ENCODE results near the gene MANF.

MANF gene

DNA sequence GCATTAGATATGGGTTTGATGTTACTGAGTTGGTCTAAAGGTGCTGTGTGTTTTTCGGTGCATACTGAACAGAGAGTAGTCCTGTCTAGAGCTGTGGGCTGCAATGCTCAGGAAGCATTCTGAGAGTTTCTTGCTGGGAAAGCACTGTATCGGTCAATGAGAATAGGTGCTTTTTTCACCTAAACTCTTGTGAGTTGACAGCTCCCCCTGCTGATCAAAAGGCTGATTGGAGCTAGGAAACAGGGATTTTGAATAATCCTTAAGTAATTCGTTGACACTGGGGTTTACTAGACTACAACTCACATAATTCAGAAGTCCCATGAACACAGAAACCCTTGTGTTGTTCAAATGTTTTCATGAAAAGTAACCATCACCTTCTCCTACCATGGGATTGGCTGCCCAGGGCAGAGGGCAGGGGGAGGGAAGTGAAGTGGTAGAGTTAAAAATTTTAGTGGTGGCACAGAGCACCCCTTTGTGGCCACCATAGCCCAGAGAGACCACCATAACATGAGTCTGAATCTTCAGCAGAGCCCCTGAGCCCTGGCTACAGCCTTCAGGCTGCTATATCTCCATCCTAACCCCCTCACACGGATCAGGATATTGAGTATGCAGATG, 13.0 kb upstream of the MANF start:
- Histone ChIP-seq H3K36me3 (ENCODE audit: control insufficient read depth, insufficient read depth, low read length) (no peaks in the 10 kb centered on the region), H3K27me3 (replicated peaks; ENCODE audit: control insufficient read depth, insufficient read depth, low read length, poor library complexity, severe bottlenecking) (no peaks in the 10 kb centered on the region), H3K4me3 (ENCODE audit: insufficient read depth, low read depth, low read length, poor library complexity, severe bottlenecking) (no peak overlapping the region), H3K4me1 (ENCODE audit: control insufficient read depth, insufficient read depth, low read length, poor library complexity, severe bottlenecking) (no peaks in the 10 kb centered on the region), H3K9me3 (ENCODE audit: control insufficient read depth, low read length) (no peaks in the 10 kb centered on the region), H3K27ac (ENCODE audit: insufficient read depth, low read length, poor library complexity, severe bottlenecking) (no peak overlapping the region)
- DNase-seq: peak in 1 of 3 donors; percentile 16

DNA sequence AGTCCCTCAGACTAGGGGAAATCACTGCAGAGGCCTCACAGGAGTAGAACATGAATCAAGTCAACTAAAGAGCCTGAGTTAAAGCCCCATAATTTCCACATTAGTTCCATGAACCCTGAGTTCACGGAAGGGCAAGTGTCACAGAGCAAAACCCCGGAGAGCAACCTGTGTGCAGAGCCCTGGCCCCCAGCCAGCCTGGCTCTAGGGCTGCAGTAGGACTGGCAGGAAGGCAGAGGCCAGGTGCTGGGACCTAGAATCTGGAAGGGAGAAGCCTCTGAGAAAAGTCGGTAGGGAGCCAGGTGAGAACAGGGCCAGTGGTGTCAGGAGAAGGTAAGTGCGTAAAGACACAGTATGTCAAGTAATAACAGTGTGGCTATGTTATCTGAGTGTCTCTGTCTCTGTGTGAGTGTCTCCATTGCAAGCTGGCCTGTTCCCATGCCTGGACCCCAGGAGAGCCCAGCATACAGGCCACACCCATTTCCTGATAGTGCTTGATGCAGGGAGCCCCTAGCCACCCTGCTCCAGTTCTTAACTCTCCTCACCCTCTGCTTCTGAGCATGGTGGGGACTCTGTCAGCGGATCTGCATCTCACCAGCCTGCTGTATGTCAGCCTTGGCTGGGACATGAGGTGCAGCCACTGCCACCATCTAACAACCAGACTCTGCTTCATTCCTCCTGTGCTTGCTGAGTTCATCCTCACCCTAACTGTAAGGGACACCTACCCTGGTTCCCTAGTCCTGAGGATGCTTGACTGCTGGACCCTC, 11.3 kb upstream of the MANF start:
- Histone ChIP-seq H3K27me3 (replicated peaks; ENCODE audit: control insufficient read depth, insufficient read depth, low read length, poor library complexity, severe bottlenecking) (no peaks in the 10 kb centered on the region), H3K36me3 (ENCODE audit: control insufficient read depth, insufficient read depth, low read length) (no peaks in the 10 kb centered on the region), H3K4me1 (ENCODE audit: control insufficient read depth, insufficient read depth, low read length, poor library complexity, severe bottlenecking) (no peaks in the 10 kb centered on the region), H3K4me3 (ENCODE audit: insufficient read depth, low read depth, low read length, poor library complexity, severe bottlenecking) (no peak overlapping the region), H3K9me3 (ENCODE audit: control insufficient read depth, low read length) (no peaks in the 10 kb centered on the region), H3K27ac (ENCODE audit: insufficient read depth, low read length, poor library complexity, severe bottlenecking) (no peak overlapping the region)
- DNase-seq: no peak

DNA sequence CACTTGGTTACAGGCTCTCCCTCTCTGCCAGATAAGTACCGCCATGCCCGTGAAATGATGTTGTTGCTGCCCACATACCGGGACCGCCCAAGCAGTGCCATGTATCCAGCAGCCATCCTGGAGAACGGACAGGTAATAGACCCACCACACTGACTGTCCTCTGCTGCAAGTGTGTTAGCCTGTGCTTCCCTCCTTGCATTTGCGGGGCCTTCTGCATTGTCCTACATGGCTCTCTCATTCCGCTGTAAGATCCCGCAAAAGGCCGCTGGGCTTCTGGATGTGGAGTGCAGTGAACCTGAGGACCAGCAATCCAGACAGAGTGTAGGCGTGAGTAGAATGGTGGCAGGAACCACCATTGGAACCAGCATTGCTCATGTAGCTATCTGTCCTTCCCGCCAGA, 10.6 kb upstream of the MANF start:
- H3K4me1 ChIP-seq (ENCODE audit: control insufficient read depth, insufficient read depth, low read length, poor library complexity, severe bottlenecking): no peaks in the 10 kb centered on the region
- no peak overlapping the region for H3K4me3 ChIP-seq (ENCODE audit: insufficient read depth, low read depth, low read length, poor library complexity, severe bottlenecking)
- H3K27me3 ChIP-seq (replicated peaks; ENCODE audit: control insufficient read depth, insufficient read depth, low read length, poor library complexity, severe bottlenecking): no peaks in the 10 kb centered on the region
- no peaks in the 10 kb centered on the region for H3K9me3 ChIP-seq (ENCODE audit: control insufficient read depth, low read length)
- DNase-seq: no peak
- no peak overlapping the region for H3K27ac ChIP-seq (ENCODE audit: insufficient read depth, low read length, poor library complexity, severe bottlenecking)
- no peaks in the 10 kb centered on the region for H3K36me3 ChIP-seq (ENCODE audit: control insufficient read depth, insufficient read depth, low read length)

DNA sequence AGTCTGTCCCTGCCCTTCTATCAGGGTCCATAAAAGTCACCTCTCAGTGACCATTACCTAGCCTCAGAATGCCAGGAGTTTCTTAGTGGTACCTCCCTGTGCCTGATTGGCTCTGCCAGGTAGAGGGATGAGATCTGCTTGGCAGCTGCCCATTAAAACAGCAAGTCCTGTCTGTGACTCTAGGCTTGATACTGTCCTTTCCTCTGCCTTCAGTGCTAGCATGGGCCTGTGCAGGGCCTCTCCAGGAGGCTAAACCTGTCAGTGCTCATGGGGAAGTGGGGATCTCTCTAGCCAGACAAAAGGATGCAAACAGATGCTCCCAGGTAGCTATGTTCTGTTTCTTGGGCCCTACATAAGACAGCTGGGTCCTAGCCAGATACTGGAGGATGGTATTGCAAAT, 10.0 kb upstream of the MANF start:
- no peak for DNase-seq
- no peaks in the 10 kb centered on the region for H3K9me3 ChIP-seq (ENCODE audit: control insufficient read depth, low read length)
- H3K27me3 ChIP-seq (replicated peaks; ENCODE audit: control insufficient read depth, insufficient read depth, low read length, poor library complexity, severe bottlenecking): no peaks in the 10 kb centered on the region
- no peak overlapping the region for H3K27ac ChIP-seq (ENCODE audit: insufficient read depth, low read length, poor library complexity, severe bottlenecking)
- no peaks in the 10 kb centered on the region for H3K4me1 ChIP-seq (ENCODE audit: control insufficient read depth, insufficient read depth, low read length, poor library complexity, severe bottlenecking)
- no peaks in the 10 kb centered on the region for H3K36me3 ChIP-seq (ENCODE audit: control insufficient read depth, insufficient read depth, low read length)
- H3K4me3 ChIP-seq (ENCODE audit: insufficient read depth, low read depth, low read length, poor library complexity, severe bottlenecking): no peak overlapping the region

DNA sequence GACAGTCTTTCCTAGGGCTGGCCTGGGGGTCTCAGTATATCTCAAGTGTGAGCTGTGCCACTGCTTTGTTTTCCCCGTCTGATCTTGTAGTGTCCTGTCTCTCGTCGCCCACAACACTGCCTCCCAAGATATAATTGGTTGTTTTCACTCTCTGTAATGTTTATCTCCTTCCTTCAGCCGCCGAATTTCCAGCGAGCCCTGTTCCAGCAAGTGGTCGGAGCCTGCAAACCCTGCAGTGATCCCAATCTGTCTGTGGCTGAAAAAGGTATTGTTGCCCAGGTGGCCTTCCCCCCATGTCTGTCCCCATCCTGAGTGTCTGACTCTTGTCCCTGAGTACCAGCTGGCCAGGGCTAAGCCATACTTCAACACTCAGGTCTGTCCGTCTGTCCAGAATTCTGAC, 9.5 kb upstream of the MANF start:
- Histone ChIP-seq H3K27me3 (replicated peaks; ENCODE audit: control insufficient read depth, insufficient read depth, low read length, poor library complexity, severe bottlenecking) (no peaks in the 10 kb centered on the region), H3K36me3 (ENCODE audit: control insufficient read depth, insufficient read depth, low read length) (no peaks in the 10 kb centered on the region), H3K9me3 (ENCODE audit: control insufficient read depth, low read length) (no peaks in the 10 kb centered on the region), H3K4me3 (ENCODE audit: insufficient read depth, low read depth, low read length, poor library complexity, severe bottlenecking) (no peak overlapping the region), H3K27ac (ENCODE audit: insufficient read depth, low read length, poor library complexity, severe bottlenecking) (no peak overlapping the region), H3K4me1 (ENCODE audit: control insufficient read depth, insufficient read depth, low read length, poor library complexity, severe bottlenecking) (no peaks in the 10 kb centered on the region)
- no peak for DNase-seq

DNA sequence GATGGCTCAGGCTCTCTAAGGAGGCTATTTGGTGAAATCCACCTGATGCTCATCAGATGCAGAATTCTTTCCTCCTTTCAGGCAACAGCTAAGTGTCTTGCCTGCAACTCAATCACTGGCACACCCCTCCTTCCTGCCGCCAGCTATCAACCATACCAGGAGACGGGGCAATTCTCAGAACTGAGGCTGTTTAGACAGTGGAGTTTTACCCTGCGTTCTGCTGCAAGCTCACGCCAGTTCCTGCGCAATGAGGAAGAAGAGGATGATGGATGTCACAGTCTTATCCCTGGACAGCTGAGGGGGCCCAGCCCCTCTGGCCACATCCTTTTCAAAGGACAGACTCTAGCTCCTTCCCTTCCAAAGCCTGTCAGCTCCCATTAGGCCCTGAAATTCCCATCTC, 7.0 kb upstream of the MANF start:
- no peaks in the 10 kb centered on the region for H3K27me3 ChIP-seq (replicated peaks; ENCODE audit: control insufficient read depth, insufficient read depth, low read length, poor library complexity, severe bottlenecking)
- H3K9me3 ChIP-seq (ENCODE audit: control insufficient read depth, low read length): no peaks in the 10 kb centered on the region
- DNase-seq: no peak
- no peaks in the 10 kb centered on the region for H3K36me3 ChIP-seq (ENCODE audit: control insufficient read depth, insufficient read depth, low read length)
- no peak overlapping the region for H3K27ac ChIP-seq (ENCODE audit: insufficient read depth, low read length, poor library complexity, severe bottlenecking)
- H3K4me3 ChIP-seq (ENCODE audit: insufficient read depth, low read depth, low read length, poor library complexity, severe bottlenecking): no peak overlapping the region
- no peaks in the 10 kb centered on the region for H3K4me1 ChIP-seq (ENCODE audit: control insufficient read depth, insufficient read depth, low read length, poor library complexity, severe bottlenecking)

DNA sequence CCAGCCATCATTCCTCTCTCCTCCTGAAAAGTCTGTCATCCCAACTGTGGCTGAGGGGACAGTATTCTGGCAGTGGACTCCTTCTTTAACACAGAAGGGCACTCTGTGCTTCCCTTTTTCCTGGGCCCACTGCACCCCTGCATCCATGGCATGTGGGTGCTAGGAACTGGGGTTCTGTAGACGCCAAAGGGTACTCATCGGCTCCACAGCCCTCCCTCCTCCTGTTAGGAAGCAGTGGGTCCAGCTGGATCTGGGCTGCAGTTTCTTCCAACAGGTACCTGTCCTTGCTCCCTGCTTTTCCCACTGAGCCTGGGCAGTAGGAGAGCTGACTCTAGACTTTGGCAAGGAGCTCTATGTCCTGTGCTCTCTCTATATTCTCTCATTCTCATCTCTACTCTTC, 6.4 kb upstream of the MANF start:
- Histone ChIP-seq H3K27me3 (replicated peaks; ENCODE audit: control insufficient read depth, insufficient read depth, low read length, poor library complexity, severe bottlenecking) (no peaks in the 10 kb centered on the region), H3K9me3 (ENCODE audit: control insufficient read depth, low read length) (no peaks in the 10 kb centered on the region), H3K4me1 (ENCODE audit: control insufficient read depth, insufficient read depth, low read length, poor library complexity, severe bottlenecking) (no peaks in the 10 kb centered on the region), H3K36me3 (ENCODE audit: control insufficient read depth, insufficient read depth, low read length) (no peaks in the 10 kb centered on the region), H3K4me3 (ENCODE audit: insufficient read depth, low read depth, low read length, poor library complexity, severe bottlenecking) (no peak overlapping the region), H3K27ac (ENCODE audit: insufficient read depth, low read length, poor library complexity, severe bottlenecking) (no peak overlapping the region)
- no peak for DNase-seq

DNA sequence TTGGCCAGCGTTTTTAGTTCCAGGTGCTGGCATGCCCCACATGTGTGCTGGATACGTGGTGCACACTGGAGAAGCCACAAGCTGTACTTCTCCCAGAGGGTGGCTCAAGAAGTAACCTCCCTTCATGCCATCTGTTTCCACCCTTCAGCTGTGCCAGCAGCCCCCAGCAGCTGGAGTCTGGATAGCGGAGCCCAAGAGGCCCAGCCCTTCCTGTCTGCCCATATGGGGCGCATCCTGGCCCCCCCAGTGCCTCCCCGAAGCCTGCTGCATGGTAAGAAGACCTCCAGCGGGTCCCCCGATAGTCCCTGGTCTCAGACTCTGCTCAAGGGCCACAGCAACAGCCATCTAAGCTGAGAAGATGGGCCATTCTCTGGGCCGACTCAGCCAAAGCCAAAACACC, 5.8 kb upstream of the MANF start:
- no peak overlapping the region for H3K27ac ChIP-seq (ENCODE audit: insufficient read depth, low read length, poor library complexity, severe bottlenecking)
- no peaks in the 10 kb centered on the region for H3K9me3 ChIP-seq (ENCODE audit: control insufficient read depth, low read length)
- H3K36me3 ChIP-seq (ENCODE audit: control insufficient read depth, insufficient read depth, low read length): no peaks in the 10 kb centered on the region
- H3K27me3 ChIP-seq (replicated peaks; ENCODE audit: control insufficient read depth, insufficient read depth, low read length, poor library complexity, severe bottlenecking): no peaks in the 10 kb centered on the region
- H3K4me3 ChIP-seq (ENCODE audit: insufficient read depth, low read depth, low read length, poor library complexity, severe bottlenecking): no peak overlapping the region
- no peak for DNase-seq
- H3K4me1 ChIP-seq (ENCODE audit: control insufficient read depth, insufficient read depth, low read length, poor library complexity, severe bottlenecking): peaks cover 6% of the 10 kb centered on the region

DNA sequence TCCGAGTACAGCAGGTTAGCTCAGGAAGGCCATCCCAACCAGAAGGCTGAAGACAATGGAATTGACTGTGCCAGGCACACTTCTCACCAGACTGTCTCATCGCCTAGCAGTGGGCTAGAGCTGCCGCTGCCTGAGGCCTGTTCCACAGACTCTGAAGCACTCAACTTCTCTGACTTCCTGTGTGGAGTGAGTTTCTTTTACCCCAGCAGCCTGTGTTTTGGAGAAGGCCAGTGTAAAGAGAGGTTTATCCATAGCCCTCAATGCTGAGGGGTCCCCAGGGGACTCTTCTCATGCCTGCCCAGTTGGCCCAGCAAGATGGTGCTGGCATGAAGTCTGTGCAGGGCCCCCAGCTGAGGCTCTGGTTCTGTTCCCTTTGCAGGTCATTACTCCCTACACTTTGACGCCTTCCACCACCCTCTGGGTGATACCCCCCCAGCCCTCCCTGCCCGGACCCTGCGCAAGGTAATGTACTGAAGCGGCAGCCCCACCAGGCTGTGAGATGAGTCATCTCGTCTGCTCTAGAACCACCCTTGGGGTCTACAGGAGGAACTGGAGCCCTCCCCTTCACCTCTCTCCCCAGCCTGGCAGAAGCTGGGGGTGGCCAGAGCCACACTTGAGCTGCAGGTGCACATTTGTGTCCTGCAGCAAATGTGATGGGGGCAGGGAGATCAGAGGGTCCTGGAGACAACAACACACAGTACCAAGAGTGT, 5.2 kb upstream of the MANF start:
- Histone ChIP-seq H3K27ac (ENCODE audit: insufficient read depth, low read length, poor library complexity, severe bottlenecking) (no peak overlapping the region), H3K4me3 (ENCODE audit: insufficient read depth, low read depth, low read length, poor library complexity, severe bottlenecking) (no peak overlapping the region), H3K4me1 (ENCODE audit: control insufficient read depth, insufficient read depth, low read length, poor library complexity, severe bottlenecking) (peaks cover 8% of the 10 kb centered on the region), H3K27me3 (replicated peaks; ENCODE audit: control insufficient read depth, insufficient read depth, low read length, poor library complexity, severe bottlenecking) (no peaks in the 10 kb centered on the region), H3K36me3 (ENCODE audit: control insufficient read depth, insufficient read depth, low read length) (no peaks in the 10 kb centered on the region), H3K9me3 (ENCODE audit: control insufficient read depth, low read length) (no peaks in the 10 kb centered on the region)
- no peak for DNase-seq
